Measurements from ENCODE around the gene GALNTL6.

DNA sequence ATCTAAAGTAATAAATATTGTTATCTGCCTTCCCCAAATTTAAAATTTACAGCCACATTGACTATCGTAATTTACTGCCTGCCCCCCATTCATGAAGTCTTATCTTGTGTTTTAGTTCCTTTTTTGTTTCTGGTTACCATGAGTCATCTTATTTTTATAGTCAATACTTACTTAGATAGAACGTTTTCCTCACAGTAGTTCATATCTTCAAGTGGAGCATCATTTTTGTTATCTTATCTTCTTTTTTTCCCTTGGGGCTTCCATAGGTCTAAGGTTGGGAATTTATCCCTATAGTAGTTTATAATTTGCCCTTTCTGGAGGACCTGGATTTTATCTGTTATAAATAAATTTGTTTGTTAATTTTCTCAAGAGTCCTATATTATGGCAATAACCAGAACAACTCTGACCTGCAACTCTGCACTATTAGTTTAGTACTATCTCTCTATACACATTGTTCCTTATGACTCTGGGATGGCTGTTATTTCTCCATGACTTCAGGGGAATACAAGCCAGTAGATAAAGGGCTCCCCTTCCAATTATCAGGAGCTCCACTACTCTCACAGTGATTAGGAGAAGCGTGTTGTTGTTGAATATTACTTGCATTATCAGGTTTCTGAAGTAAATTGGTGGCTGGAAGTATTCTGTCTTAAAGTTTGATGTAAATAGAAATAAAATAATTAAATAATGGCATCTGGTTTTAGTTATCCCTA is 330.6 kb downstream of the GALNTL6 start:
- TF ChIP-seq, protein P1, sequence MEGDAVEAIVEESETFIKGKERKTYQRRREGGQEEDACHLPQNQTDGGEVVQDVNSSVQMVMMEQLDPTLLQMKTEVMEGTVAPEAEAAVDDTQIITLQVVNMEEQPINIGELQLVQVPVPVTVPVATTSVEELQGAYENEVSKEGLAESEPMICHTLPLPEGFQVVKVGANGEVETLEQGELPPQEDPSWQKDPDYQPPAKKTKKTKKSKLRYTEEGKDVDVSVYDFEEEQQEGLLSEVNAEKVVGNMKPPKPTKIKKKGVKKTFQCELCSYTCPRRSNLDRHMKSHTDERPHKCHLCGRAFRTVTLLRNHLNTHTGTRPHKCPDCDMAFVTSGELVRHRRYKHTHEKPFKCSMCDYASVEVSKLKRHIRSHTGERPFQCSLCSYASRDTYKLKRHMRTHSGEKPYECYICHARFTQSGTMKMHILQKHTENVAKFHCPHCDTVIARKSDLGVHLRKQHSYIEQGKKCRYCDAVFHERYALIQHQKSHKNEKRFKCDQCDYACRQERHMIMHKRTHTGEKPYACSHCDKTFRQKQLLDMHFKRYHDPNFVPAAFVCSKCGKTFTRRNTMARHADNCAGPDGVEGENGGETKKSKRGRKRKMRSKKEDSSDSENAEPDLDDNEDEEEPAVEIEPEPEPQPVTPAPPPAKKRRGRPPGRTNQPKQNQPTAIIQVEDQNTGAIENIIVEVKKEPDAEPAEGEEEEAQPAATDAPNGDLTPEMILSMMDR (conservative IDR thresholded peaks at IDR 0.05), result no peak
- no peak for TF ChIP-seq EZH2 (IDR thresholded peaks at IDR 0.05; ENCODE audit: low read depth)
